HG03460 (cell line): ENCODE results near the gene FGFR1OP2.

Source experiments
- ATAC-seq: cut with Tn5 transposase; IDR thresholded peaks from one replicate; pipeline ENCODE4 v1.9.1; 2021; ENCODE audit not compliant: unreplicated experiment

The FGFR1OP2 gene

GRCh38 chr12:27000961-27001360, 62.7 kb downstream of the FGFR1OP2 start:
- no peak for ATAC-seq

- ATAC-seq: no peak
Observed at GRCh38 chr12:27001663-27002062, 63.4 kb downstream of the FGFR1OP2 start.

GRCh38 chr12:27002141-27002540, 63.9 kb downstream of the FGFR1OP2 start:
- ATAC-seq: no peak

- ATAC-seq: no peak
Observed at GRCh38 chr12:27003421-27004381, 65.4 kb downstream of the FGFR1OP2 start.

- no peak for ATAC-seq
Observed at GRCh38 chr12:27005495-27005894, 67.2 kb downstream of the FGFR1OP2 start.

GRCh38 chr12:27006797-27007467, 68.7 kb downstream of the FGFR1OP2 start:
- no peak for ATAC-seq

- no peak for ATAC-seq
Observed at GRCh38 chr12:27008081-27008480, 69.8 kb downstream of the FGFR1OP2 start.

- ATAC-seq: no peak
Observed at GRCh38 chr12:27009881-27010301, 71.6 kb downstream of the FGFR1OP2 start.

- no peak for ATAC-seq
Observed at GRCh38 chr12:27012239-27012981, 74.1 kb downstream of the FGFR1OP2 start.

- ATAC-seq: no peak
Observed at GRCh38 chr12:27012982-27013255, 74.6 kb downstream of the FGFR1OP2 start.

- peak; percentile 23 for ATAC-seq
Observed at GRCh38 chr12:27013611-27014084, 75.4 kb downstream of the FGFR1OP2 start.

- ATAC-seq: peak; percentile 72
Observed at GRCh38 chr12:27014085-27014858, 76.0 kb downstream of the FGFR1OP2 start, which contains the start of gene TM7SF3. TSS of gene TM7SF3 (minus strand) at chr12:27014384. CDS start at chr12:27014168, 216 bp downstream.

GRCh38 chr12:27014859-27015729, 76.8 kb downstream of the FGFR1OP2 start:
- no peak for ATAC-seq

- ATAC-seq: no peak
Observed at GRCh38 chr12:27015730-27016076, 77.4 kb downstream of the FGFR1OP2 start.
